AG04450 (cell line): ENCODE results near the gene CACNB3. TPM values are rescaled to one million over a fixed set of nuclear protein-coding genes. Genes with fewer than 3 reads are reported as not detected.
A peak's percentile ranks its signal among the peaks of the same experiment; 100 is the strongest.

ENCODE experiments used
- CTCF ChIA-PET: fragments of 300-600, 350-600 bp; formaldehyde crosslinking; extraction: SDS; loops from one replicate; lab custom pipeline; 2022; ENCODE audit warnings: antibody characterized with exemption, inconsistent platforms; lab: Charles Lee
- POLR2A ChIA-PET: fragments of 350-600 bp; formaldehyde crosslinking; extraction: SDS; loops from one replicate; lab custom pipeline; 2021; ENCODE audit warnings: antibody characterized with exemption, inconsistent platforms; lab: Yijun Ruan, JAX
- DNase-seq: peaks from one replicate; pipeline ENCODE4 v3.0.0-alpha.2; 2011; ENCODE audit warnings: low read depth, low spot score
- H3K27ac ChIP-seq: one replicate; pipeline ENCODE4 v1.5.1; 2012; ENCODE audit warnings: low read depth, low read length, control low read depth
- H3K27me3 ChIP-seq: one replicate; pipeline ENCODE4 v1.6.0; 2012; ENCODE audit warnings: low read length; ENCODE audit not compliant: control insufficient read depth, insufficient read depth
- H3K4me3 ChIP-seq: 2 replicates; pipeline ENCODE4 v1.5.1; 2011; ENCODE audit warnings: mild to moderate bottlenecking, low read depth, low read length, control low read depth
- H3K9me3 ChIP-seq: 2 replicates; pipeline ENCODE4 v1.5.1; 2012; ENCODE audit warnings: low read length; ENCODE audit not compliant: control insufficient read depth, insufficient read depth
- polyA plus RNA-seq: library from polyadenylated mRNA; depleted of rRNA; stranded (reverse); fragments of >200 nt; gene quantifications from 2 replicates; pipeline ENCODE4 v1.2.3, GENCODE V29; 2011
- TF ChIP-seq, protein P1 (sequence below): IDR thresholded peaks from 2 replicates; pipeline ENCODE4 v1.5.1; 2011; ENCODE audit warnings: low read depth, low read length, control low read depth, inconsistent platforms

CACNB3 gene
- polyA plus RNA-seq, 1 experiment = 44.9 TPM

- CTCF ChIA-PET = interaction anchor here (2.8 kb wide), 1 partner anchor 14 kb away, joined by 23 read pairs; no protein-coding TSS in a partner anchor
Measured at GRCh38 chr12:48800457-48800856, 17.8 kb upstream of the CACNB3 start.

GRCh38 chr12:48800971-48801370, 17.3 kb upstream of the CACNB3 start:
- DNase-seq = no peak
- Histone ChIP-seq H3K4me3 (no peak overlapping the region), H3K27ac (no peak overlapping the region), H3K9me3 (no peaks in the 10 kb centered on the region), H3K27me3 (no peaks in the 10 kb centered on the region)
- ChIA-PET CTCF (interaction anchor here (1.0 to 2.8 kb wide), 3 partner anchors 11 to 48 kb away, joined by 3 to 23 read pairs (median 4); no protein-coding TSS in a partner anchor), POLR2A (interaction anchor here (0.7 to 2.1 kb wide), 2 partner anchors 10 to 18 kb away, joined by 7 read pairs; no protein-coding TSS in a partner anchor)
- TF ChIP-seq, protein P1, sequence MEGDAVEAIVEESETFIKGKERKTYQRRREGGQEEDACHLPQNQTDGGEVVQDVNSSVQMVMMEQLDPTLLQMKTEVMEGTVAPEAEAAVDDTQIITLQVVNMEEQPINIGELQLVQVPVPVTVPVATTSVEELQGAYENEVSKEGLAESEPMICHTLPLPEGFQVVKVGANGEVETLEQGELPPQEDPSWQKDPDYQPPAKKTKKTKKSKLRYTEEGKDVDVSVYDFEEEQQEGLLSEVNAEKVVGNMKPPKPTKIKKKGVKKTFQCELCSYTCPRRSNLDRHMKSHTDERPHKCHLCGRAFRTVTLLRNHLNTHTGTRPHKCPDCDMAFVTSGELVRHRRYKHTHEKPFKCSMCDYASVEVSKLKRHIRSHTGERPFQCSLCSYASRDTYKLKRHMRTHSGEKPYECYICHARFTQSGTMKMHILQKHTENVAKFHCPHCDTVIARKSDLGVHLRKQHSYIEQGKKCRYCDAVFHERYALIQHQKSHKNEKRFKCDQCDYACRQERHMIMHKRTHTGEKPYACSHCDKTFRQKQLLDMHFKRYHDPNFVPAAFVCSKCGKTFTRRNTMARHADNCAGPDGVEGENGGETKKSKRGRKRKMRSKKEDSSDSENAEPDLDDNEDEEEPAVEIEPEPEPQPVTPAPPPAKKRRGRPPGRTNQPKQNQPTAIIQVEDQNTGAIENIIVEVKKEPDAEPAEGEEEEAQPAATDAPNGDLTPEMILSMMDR = no peak

More at GRCh38 chr12:48800457-48800856, 17.8 kb upstream of the CACNB3 start:
- POLR2A ChIA-PET = interaction anchor here (2.1 kb wide), 1 partner anchor 11 kb away, joined by 7 read pairs; no protein-coding TSS in a partner anchor
- Histone ChIP-seq H3K4me3 (no peak overlapping the region), H3K27me3 (no peaks in the 10 kb centered on the region), H3K9me3 (no peaks in the 10 kb centered on the region), H3K27ac (no peak overlapping the region)
- TF ChIP-seq, protein P1 = no peak
- no peak for DNase-seq

DNA sequence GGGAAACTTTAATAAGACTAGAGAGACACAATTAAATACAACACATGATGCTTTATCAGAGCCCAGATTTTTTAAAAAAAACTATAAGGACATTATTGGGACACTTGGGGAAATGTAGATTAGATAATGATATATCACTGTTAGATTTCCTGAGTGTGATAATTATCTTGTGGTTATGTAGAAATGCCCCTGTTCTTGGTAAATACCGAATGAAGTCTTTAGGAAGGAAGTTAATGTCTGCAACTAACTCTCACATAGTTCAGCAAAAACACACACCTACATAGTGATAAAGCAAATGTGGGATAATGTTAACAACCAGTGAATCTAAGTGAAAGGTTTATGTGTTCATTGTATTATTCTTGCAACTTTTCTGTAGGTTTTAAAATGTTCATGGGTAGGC, 14.6 kb upstream of the CACNB3 start:
- Histone ChIP-seq H3K4me3 (no peak overlapping the region), H3K27ac (no peak overlapping the region), H3K27me3 (no peaks in the 10 kb centered on the region), H3K9me3 (no peaks in the 10 kb centered on the region)
- TF ChIP-seq, protein P1 = no peak
- POLR2A ChIA-PET = no interaction called here
- no peak for DNase-seq
- CTCF ChIA-PET = no interaction called here

DNA sequence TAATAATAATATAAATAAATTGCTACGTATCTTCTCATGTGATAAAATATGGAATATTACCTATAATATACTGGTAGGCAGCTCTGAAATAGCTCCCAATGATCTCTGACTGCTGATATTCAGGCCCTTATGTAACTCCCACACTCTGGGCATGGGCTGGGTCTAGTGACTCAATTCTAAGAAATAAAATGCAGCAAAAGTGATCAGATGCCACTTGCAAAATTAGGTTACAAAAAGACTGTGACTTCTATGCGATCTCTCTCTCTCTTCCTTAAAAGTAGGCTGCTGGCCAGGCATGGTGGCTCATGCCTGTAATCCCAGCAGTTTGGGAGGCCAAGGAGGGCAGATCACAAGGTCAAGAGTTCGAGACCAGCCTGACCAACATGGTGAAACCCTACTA, 10.3 kb upstream of the CACNB3 start:
- no peaks in the 10 kb centered on the region for H3K9me3 ChIP-seq
- TF ChIP-seq, protein P1 = no peak
- CTCF ChIA-PET = interaction anchor here (1.7 kb wide), 1 partner anchor 13 kb away, joined by 4 read pairs; no protein-coding TSS in a partner anchor
- no peak overlapping the region for H3K27ac ChIP-seq
- DNase-seq = no peak
- POLR2A ChIA-PET = no interaction called here
- H3K4me3 ChIP-seq = no peak overlapping the region
- H3K27me3 ChIP-seq = no peaks in the 10 kb centered on the region

- 0 out of 2 replicates have a peak overlapping the region, but pooled peaks have one; percentile 13 for H3K4me3 ChIP-seq
Measured at GRCh38 chr12:48810903-48811431, 7.3 kb upstream of the CACNB3 start.

More at GRCh38 chr12:48810903-48811431, 7.3 kb upstream of the CACNB3 start:
- H3K27me3 ChIP-seq = no peaks in the 10 kb centered on the region
- CTCF ChIA-PET = interaction anchor here (0.8 to 3.5 kb wide), 4 partner anchors 15 to 79 kb away, joined by 3 to 14 read pairs (median 7); no protein-coding TSS in a partner anchor
- H3K27ac ChIP-seq = peak overlapping the region; percentile 99
- H3K9me3 ChIP-seq = no peaks in the 10 kb centered on the region; the same call in 1 of the 2 replicates
- peak; percentile 96 for DNase-seq
- TF ChIP-seq, protein P1 = no peak
- POLR2A ChIA-PET = interaction anchor here (0.7 to 1.8 kb wide), 7 partner anchors 10 to 929 kb away, joined by 3 to 13 read pairs (median 5); partner anchors contain the start of gene ADCY6
